Umbilical cord (tissue), 2 donors: ENCODE data around the gene MCM3. TPM values are rescaled to one million over a fixed set of nuclear protein-coding genes. Genes with fewer than 3 reads are reported as not detected.

Source experiments
- DNase-seq: peaks from one replicate; pipeline ENCODE4 v3.0.0-alpha.2; 2015; ENCODE audit warnings: low spot score
- total RNA-seq: library from RNA; depleted of rRNA; stranded (reverse); fragments of >200 nt; gene quantifications from one replicate; pipeline ENCODE4 v1.2.3, GENCODE V29; 2014; ENCODE audit warnings: low replicate concordance; ENCODE audit not compliant: insufficient read depth

MCM3 gene
- total RNA-seq, 1 donor from 2014 or later = 24.8 TPM

GRCh38 chr6:52303178-52303577 is 18.6 kb upstream of the MCM3 start:
- no peak for DNase-seq

DNA sequence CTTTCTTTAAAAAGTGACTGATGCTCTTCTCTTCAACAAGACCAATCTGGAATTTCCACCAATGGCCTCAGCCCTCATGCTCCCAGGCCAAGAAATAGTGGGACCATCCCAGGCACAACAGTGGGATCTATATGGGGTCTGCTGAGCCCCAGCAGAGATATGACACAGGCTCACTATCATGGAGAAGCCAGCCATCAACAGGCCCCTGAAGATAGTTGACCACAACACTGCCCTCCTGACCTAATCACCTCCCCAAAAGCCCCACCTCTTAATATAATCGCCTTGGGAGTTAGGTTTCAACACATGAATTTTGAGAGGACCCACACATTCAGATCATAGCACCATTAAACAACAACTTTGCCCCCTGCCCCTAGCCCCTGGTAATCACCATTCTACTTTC is 16.8 kb upstream of the MCM3 start:
- DNase-seq = no peak

DNA sequence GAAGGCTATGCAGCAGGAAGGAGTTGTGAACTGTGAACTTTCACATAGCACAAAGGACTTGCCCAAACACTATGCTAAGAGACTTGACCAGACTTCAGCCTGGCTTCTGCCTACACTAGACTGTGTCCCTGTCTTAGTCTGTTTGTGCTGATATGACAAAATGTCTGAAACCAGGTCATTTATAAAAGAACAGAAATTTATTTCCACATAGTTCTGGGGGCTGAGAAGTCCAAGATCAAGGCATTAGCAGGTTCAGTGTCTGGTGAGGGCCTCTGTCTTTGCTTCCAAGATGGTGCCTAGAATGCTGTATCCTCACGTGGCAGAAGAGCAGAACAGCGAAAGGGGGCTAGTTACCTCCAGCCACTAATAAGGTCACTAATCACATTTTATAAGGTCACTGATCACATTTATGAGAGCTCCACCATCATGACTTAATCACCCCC is 16.0 kb upstream of the MCM3 start:
- DNase-seq = no peak

DNA sequence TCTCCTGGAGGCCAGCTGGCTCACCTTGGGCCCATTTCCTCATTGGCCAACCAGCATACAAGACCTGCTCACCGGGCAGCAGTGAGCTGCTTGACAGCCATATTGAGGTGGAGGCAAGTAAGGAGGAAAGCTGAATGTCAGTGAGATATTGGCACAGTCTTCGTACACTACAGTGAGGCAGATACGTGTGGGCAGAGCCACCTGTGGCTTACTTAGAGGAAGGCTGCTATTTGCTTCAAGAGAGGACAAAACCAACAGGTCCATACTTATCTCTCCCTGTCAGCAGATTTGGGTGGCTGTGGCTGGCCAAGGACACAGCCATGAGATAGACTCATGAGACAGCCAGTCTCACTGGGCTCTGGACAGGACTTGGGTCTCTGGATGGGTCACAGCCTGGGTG is 15.1 kb upstream of the MCM3 start:
- DNase-seq = no peak

DNA sequence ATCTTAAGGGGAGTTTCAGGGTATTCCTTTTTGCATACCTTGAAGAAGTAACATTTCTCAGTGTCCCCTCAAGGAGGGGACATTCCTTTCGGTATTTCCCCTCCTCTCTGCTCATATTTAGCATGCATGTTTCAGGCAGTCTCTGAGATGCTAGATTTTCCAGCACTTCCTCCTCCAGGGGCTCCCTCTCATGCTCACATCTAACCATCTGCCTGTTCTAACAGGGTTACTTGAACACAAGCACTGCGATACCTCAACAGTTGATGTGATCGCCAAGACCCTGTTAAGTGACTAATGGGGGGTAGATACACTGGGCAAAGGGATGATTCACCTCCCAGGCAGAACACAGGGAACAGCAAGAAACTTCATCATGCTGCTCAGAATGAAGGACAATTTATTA is 12.9 kb upstream of the MCM3 start:
- no peak for DNase-seq

- no peak for DNase-seq
These were observed 8.5 kb upstream of the MCM3 start for GRCh38 chr6:52293067-52293466.

DNA sequence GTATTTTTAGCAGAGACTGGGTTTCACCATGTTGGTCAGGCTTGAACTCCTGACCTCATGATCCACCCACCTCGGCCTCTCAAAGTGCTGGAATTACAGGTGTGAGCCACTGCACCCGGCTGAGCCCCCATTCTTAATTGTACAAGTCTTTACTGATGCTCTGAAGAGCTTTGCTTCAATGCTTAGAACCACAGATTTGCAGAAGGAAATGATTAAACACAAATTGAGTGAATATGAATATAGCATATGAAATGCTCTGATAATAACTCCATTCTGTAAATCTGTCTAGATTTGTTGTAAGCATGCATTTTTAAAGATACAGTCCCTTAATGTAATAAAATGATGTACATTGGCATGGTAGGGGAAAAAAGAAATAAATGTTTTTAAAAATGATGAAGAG is 4.3 kb upstream of the MCM3 start:
- no peak for DNase-seq

- DNase-seq = no peak
These were observed 3.7 kb upstream of the MCM3 start for GRCh38 chr6:52288216-52288615.

- peak; percentile 74 for DNase-seq
These were observed 2.4 kb upstream of the MCM3 start for GRCh38 chr6:52286798-52287432.

GRCh38 chr6:52285177-52286068 is 881 bp upstream of the MCM3 start:
- peak; percentile 56 for DNase-seq

GRCh38 chr6:52284131-52284459 is 447 bp downstream of the MCM3 start:
- peak; percentile 42 for DNase-seq

GRCh38 chr6:52283111-52283510 is 1.4 kb downstream of the MCM3 start:
- DNase-seq = no peak

- no peak for DNase-seq
These were observed 8.4 kb downstream of the MCM3 start for GRCh38 chr6:52276130-52276529.

- DNase-seq = no peak
These were observed 12.6 kb downstream of the MCM3 start for GRCh38 chr6:52271852-52272460.

DNA sequence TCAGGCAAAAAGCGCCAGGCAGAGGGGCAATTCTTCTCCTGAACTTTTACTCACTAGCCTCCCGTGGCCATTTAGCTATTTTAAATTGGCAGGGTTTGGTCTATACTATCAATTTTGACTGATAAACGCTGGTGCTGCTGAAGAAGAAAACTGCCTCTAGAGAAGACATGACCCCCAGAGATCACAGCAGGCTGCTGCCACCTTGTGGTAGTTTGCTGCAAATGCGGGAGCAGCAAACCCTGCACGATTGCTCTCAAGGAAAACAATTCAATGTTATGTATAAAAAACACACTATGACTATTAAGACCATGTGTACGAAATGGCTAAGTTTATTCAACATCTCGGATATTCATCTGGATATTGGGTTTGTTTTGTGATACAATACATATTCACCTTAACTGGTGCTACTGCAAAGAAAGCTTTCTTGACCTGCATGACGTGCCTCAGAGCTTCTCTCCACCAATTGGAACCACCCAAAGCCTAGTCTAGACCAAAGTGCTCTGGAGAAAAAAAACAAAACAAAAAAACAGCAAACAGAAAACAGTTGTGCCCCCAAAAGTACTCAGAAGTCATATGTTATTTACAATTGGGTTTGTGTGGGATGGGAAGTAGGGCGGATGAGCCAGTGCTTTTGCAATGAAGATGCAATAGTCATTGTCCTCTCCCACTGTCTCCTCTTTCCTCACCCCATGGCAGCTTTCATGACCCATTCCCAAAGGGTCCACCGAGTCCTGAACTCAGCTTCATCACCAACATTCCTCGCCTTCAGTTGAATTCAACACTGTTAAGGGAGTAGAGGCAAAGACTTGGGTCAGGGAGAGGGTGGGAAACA is 20.6 kb downstream of the MCM3 start:
- peak; percentile 68 for DNase-seq

GRCh38 chr6:52262620-52263344 is 21.8 kb downstream of the MCM3 start:
- no peak for DNase-seq

- no peak for DNase-seq
These were observed 23.3 kb downstream of the MCM3 start for GRCh38 chr6:52261229-52261628.

GRCh38 chr6:52260634-52261033 is 23.9 kb downstream of the MCM3 start:
- no peak for DNase-seq

GRCh38 chr6:52255434-52255833 is 29.1 kb downstream of the MCM3 start:
- DNase-seq = no peak

GRCh38 chr6:52254731-52255378 is 29.7 kb downstream of the MCM3 start:
- no peak for DNase-seq

- no peak for DNase-seq
These were observed 31.0 kb downstream of the MCM3 start for GRCh38 chr6:52253494-52253893.
